HG02943 (cell line): Measurements from ENCODE around the gene SHLD1.
"Not testable (repeated sequence)": the region's sequence is repeated elsewhere in the genome, so short reads cannot be mapped to it uniquely, and the experiment has no call there.

Experiments
- ATAC-seq: cut with Tn5 transposase; IDR thresholded peaks from one replicate; pipeline ENCODE4 v1.9.1; 2021; ENCODE audit warnings: mild to moderate bottlenecking, low read depth, moderate library complexity; ENCODE audit not compliant: unreplicated experiment

Gene SHLD1

DNA sequence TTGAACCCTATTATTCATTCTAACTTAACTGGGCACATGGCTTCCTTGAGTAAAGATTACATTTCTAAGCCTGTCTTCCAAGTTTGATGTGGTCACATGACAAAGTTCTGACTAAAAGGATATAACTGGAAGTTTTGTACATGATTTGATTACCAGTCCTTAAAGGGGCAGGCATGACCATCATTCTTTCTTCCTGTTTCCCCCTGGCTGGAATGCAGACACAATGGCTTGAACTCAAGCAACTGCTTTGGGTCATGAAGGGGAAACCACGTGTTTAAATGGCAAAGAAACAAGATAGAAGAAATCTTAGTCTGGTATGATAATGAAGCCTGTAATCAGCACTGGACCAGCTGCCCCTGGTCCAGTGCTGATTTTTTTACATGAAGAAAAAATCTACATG is 15.6 kb upstream of the SHLD1 start:
- no peak for ATAC-seq

DNA sequence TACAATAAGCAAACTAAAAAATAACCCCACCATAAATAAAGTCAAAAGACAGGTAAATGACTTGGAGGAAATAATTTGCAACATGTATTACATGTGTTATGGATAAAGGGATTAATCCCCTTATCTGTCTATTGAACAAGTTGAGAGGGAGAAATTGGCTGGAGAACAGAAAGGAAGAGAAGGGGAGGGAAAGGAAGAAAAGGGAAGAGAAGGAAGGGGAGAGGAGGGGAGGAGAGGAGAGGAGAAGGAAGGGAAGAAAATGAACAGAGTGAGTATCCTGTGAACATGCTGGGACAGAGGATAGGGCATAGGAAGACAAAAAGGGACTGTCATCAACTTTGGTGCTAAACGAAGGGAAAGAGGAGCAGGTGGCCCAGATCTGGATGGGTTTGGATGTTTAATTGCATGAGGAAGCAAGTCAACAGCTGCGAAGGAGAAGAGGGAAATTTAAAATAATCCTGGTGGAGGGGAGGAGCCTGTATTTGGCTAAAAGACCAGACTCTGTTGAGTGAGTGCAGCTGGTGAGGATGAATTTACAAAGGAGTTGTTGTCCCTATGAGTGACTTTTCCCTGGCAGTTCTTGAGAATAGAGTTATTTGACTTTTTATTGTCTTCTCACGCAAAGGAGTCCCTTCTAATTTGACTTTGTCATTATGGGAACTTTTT is 14.2 kb upstream of the SHLD1 start:
- no peak for ATAC-seq

DNA sequence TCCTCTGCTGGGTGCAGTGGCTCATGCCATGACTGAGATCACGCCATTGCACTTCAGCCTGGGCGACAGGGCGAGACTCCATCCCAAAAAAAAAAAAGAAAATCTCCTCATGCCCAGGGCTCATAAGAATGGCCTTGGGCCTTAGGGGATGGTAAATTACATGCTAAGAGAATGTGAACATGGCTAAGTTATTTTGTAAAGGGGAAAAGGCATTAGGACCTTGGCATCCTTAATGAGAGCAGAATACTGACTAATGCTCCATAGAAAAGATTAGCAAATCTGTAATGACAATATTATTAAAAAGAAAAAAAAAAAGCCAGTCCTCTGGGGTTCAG is 12.6 kb upstream of the SHLD1 start:
- no peak for ATAC-seq

DNA sequence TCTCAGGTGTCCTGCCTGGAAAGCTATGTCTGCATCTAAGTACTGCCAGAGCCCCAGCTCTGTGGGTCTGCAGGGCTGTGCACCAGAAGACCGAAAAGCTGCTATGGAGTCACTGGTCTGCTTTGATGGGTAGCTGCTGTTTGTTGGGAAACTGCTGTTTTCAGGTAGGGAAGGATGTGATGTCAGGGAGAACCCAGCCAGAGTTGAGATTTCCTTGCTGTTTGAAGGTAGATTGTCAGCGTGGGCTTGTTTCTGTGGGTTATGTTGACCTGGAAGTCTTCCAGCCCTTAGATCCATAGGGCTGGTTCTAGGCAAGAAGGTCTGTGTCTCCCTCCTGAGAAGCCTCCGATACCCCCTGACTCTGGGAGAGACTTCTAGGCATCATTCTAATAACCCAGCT is 12.2 kb upstream of the SHLD1 start:
- ATAC-seq, result no peak

DNA sequence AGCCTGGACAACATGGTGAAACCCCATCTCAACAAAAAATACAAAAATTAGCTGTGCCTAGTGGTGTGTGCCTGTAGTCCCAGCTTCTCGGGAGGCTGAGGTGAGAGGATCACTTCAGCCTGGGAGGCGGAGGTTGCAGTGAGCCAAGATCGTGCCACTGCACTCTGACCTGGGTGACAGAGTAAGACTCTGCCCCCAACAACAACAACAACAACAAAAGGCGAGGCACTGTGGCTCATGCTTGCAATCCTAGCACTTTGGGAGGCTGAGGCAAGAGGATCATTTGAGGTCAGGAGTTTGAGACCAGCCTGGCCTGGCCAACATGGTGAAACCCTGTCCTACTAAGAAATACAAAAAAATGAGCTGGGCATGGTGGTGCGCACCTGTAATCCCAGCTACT is 9.6 kb upstream of the SHLD1 start:
- ATAC-seq, result not testable (repeated sequence)

DNA sequence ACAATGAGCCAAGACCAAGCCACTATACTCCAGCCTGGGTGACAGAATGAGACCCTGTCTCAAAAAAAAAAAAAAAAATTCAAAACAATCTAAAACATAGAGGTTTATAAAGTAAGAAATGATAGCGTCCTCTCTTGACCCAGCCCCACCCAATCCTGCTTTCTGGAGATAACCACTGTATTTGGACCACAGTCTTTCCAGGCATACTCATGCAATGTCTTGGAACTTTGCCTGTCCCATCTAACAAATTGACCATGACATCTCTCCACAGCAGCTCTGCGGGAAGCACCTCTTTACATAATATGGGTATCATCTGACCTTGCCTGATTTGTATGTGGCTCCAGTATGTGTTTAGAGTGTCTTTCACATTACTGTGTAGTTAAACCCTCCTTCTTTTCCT is 9.1 kb upstream of the SHLD1 start:
- ATAC-seq, result no peak

DNA sequence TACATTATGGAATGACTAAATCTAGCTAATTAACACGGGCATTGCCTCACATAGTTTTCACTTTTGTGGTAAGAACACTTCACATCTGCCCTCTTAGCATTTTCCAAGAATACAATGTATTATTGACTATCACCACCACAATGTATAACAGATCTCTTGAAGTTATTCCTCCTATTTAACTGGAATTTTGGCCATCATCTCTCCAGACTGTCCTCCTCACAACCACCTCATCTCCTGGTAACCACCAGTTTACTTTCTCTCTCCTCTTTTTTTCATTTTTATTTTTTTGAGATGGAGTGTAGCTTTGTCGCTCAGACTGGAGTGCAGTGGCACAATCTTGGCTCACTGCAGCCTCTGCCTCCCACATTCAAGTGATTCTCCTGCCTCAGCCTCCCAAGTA is 8.2 kb upstream of the SHLD1 start:
- ATAC-seq, result no peak

DNA sequence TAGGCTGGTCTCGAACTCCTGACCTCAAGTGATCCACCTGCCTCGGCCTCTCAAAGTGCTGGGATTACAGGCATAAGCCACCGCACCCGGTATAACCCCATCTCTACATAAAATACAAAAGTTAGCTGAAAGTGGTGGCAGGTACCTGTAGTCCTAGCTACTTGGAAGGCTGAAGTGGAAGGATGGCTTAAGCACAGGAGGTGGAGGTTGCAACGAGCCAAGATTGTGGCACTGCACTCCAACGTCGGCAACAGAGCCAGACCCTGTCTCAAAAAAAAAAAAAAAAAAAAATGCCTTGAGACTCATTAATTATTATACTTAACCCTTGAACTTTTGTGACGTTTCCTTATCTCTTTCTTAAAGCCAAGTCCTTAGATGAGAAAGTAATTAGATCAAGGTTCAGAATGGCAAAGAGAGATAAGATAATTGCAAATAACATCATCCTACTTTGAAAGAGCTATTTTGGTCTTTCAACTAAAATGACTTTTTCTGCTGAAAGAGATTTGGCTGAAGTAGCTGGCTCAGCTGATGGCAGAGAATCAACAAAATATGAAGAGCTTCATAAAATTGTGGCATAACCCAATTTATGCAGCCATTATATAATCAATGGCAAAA is 4.7 kb upstream of the SHLD1 start:
- ATAC-seq, result no peak

DNA sequence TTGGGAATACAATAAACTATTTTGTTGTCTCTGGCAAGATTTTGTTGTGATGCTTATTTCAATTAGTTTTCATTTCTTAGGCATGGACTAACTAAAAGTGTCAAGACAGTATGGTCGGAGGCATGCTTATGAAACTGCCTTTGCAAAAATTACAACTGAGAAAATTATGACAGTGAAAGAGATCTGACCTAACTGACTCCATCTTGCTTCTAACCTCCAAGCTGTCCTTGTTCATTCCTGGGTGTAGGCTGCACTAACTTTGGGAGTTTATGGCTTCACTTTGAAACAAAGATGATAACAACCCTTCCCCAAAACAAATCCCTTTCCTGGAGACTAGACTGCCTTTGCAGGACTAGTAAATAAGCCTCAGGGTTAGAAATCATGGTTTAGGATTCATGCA is 4.1 kb upstream of the SHLD1 start:
- no peak for ATAC-seq

DNA sequence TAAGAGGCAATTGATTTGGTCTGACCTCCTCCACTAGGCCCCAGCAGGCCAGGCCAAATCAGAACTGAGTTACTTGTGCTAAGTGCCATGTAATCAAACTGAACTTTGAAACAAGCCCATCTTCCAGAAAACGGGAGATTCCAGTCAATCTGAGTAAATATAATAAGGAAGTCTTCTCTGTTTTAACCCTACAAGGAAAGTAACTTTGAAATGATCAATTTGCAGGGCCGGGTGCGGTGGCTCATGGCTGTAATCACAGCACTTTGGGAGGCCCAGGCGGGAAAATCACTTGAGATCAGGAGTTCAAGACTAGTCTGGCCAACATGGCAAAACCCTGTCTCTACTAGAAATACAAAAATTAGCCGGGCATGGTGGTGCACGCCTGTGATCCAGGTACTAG is 2.0 kb upstream of the SHLD1 start:
- ATAC-seq, result no peak

DNA sequence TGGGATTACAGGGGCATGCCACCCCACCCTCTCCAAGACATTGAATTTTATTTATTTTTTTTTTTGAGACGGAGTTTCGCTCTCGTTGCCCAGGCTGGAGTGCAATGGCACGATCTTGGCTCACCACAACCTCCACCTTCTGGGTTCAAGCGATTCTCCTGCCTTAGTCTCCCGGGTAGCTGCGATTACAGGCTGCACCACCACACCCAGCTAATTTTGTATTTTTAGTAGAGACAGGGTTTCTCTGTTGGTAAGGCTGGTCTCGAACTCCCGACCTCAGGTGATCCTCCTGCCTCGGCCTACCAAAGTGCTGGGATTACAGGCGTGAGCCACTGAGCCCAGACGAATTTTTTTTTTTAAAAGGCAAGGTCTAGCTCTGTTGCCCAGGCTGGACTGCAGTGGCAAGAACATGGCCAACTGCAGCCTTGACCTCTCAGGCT is 669 bp upstream of the SHLD1 start:
- ATAC-seq, result not testable (repeated sequence)

DNA sequence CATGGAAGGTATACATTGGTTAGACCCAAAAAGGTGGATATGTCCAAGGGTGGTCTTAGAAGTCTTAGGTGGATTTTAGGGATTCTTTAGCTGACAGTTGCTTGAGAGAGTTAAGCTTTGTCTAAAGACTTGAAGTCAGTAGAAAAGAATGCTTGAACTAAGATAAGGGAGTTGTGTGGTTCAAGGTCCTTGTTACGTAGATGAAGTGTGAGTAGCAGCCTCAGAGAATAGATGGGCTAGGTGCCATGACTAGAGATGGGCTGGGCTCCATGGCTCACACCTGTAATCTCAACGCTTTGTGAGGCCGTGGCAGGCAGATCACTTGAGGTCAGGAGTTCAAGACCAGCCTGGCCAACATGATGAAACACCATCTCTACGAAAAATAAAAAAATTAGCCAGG is 1.7 kb downstream of the SHLD1 start:
- no peak for ATAC-seq

DNA sequence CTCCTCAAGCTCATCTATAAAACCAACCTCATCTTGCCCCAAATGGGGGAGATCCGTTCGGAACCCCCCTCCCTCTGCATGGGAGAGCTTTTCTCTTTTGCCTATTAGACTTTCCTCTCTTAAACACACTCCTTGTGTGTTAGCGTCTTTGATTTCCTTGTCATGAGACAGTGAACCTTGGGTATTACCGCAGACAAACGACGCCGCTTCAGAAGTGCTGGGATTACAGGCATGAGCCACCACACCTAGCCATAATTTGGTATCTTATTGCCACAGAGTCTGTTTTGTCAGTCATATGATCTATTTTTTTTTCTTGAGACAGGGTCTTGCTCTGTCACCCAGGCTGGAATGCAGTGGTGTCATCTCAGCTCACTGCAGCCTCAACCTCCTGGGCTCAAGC is 3.6 kb downstream of the SHLD1 start:
- ATAC-seq, result no peak

DNA sequence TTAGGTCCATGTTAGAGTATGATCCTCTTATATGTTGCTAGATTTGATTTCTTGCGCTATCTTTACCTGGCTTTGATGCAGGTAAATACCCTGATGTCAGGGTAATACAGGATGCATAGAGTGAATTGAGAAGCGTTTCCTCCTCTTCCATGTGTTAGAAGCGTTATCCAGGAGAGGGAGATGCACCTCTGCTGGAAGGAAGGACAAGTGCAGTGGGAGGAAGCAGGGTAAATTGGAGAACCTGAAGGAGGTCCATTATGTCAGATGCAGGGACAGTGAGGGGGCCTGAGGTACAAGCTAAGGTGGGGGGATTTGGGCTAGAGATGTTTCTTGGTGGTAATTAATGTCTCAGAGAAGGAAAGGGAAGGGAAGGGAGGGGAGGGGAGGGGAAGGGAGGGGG is 7.7 kb downstream of the SHLD1 start:
- ATAC-seq, result no peak

DNA sequence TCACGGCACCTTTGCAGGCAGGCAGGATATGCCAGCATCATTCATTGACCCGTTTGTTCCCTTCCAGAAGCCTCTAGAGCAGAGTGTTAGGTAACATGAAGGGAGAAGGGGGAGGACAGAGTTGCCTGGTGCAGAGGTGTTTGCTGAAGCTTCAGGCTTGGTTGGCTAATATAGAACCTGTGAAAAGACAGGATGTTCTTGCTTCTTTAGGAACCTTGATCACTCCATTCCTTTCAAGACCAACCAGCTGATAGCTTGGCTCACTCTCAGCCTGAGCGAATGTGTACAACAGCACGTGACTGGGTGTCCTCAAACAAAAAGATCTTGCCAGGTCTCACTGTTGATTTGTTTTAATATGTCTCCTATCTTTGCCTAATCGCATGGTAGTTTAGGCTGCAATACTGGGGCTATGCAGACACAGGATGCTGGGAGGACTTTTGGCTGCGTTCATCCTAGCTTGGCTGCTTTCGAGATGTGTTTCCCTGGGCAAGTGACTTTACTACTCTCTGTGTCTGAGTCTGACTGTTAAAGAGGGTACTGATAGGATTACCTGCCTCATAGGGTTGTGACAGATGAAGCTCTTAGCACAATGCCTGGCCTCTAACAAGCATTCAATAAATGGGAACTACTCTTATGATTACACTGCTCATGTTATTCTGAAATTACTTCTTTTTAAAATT is 16.0 kb downstream of the SHLD1 start:
- no peak for ATAC-seq

DNA sequence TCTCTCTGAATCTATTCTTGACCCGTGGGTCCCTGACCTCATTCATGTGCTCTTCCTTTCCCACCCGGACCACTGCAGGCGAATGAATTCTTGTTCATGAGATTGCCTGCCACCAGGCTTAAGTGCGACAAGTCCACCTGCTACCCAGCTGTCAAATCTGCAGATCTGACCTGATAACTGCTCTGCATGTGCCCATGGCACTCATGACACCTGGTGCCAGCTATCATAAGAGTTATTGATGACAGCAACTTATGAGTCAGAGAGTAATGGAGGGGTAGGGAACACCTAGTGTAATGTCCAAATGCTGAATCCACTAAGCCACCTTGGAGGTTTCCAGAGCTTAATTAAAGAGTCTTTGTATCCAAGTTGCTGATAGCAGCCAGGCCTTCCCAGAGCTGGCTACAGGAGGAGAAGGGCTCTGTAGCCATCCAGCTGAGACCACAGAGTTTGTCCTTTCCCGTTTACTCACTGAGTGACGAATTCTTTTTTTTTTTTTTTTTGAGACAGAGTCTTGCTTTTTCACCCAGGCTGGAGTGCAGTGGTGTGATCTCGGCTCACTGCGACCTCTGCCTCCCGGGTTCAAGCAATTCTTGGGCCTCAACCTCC is 17.4 kb downstream of the SHLD1 start:
- no peak for ATAC-seq

DNA sequence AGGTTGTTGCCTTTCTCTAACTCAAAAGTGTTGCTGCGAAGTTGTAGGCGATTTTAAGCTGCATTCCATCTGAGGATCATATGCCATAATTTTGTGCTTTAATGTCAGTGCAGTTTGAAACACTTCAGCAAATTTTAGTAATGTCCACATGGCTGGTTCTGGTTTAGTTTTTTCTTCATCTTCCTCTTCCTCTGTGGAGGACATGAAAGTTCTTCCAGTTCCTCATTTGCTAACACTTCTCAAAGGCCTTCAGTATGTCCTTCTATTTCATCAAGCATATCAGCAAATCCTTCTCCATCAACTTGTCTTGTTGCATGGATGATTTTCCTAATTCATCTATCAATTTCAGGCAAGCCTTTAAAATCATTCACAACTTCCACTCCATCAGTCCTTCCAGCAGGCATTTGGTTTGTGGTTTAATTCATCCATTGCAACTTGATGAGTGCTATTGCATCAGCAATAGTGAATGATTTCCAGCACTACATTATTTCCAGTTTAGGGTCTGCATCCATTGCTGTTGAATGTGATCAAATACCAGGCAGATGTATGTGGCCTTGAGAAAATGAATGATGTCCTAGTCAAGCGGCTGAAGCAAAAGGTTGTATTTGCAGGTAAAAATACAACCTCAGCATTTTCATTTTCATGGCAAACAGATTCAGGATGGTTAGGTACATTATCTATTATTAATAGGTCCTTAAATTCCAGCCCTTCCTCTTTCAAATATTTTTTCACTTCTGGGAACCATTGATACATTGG is 20.2 kb downstream of the SHLD1 start:
- no peak for ATAC-seq

DNA sequence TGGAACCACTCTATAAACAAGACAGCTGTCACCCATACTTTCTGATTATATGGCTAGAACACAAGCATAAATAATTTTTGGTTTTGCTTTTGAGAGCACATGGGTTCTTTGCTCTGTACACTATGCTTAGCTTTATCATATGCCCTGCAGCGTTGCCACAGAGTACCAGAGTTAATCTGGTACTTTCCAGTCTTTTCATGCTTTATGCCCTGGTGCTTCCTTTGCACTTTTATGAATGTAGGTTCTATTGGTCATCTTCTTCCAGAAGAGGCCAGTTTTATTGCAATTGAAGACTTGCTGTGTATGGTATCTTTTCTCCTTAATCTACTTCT is 20.8 kb downstream of the SHLD1 start:
- no peak for ATAC-seq

DNA sequence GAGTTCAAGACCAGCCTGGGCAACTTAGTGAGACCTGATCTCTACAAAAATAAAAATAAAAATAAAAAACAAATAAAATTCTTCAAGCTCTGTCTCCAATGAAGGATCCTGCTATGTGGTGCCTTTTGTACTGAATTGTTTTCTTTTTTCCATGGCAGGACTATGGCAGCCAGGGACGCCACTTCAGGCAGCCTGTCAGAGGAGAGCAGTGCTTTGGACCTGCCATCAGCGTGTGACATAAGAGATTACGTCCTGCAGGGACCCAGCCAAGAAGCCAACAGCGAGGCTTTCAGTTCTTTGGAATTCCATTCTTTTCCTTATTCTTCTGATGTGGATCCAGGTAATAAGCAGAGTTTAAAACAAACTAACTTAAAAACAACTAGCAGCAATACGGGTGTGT is 22.5 kb downstream of the SHLD1 start:
- no peak for ATAC-seq

DNA sequence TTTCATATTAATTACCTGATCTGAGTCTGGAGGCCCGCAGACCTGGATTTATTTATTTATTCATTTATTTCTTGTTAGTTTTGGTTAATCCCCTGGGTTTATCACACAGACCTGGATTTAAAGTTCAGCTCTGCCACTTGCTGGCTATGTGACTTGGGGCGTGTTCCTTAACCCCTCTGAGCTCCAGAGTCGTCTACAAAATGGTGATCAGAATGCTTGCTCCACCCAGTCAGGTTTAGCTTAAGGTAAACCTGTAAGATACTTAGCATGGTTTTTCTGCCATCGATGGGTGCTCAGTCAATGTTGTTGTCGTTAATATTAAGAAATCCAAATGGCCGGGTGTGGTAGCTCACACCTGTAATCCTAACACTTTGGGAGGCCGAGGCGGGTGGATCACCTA is 23.4 kb downstream of the SHLD1 start:
- no peak for ATAC-seq

DNA sequence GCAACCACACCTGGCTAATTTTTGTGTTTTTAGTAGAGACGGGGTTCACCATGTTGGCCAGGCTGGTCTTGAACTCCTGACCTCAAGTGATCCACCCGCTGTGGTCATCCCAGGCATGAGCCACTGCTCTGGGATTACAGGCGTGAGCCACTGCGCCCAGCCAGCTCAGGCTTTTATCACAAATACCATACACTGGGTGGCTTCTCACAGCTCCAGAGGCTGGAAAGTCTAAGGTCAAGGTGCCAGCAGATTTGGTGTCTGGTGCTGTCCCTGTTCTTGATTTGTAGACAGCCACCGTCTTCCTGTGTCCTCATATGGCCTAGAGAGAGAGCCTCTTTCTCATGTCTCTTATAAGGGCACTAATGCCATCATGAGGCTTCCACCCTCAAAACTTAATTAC is 25.9 kb downstream of the SHLD1 start:
- ATAC-seq, result no peak
